CMK (cell line): ENCODE measurements around the gene RUBCN.
"Not testable (repeated sequence)": the region's sequence is repeated elsewhere in the genome, so short reads cannot be mapped to it uniquely, and the experiment has no call there.

ENCODE experiments used
- DNase-seq: peaks from one replicate; pipeline ENCODE4 v3.0.0-alpha.2; 2010; ENCODE audit warnings: low read depth

RUBCN gene

DNA sequence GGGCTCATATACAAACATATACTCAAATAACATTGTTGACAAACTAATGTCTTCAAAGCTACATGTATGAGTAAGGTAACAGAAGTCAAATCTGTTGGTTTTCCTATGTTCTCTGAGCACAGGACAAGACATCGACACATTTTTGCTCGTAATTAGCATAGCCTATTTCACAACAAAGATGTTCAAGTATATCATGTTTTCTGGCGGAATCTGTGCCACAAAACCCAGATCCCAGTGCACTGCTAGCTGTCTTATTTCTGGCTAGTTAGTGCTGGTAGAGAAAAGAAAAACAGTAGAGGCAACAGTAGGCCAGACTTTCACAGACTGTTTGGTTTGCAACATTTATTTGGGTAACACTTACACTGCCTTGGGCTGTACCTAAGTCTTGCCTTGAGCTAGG lies 51.2 kb downstream of the RUBCN start:
- no peak for DNase-seq

GRCh38 chr3:197683191-197683590 lies 53.5 kb downstream of the RUBCN start:
- DNase-seq, result no peak

- no peak for DNase-seq
Measured at GRCh38 chr3:197682713-197683112, 54.0 kb downstream of the RUBCN start.

DNA sequence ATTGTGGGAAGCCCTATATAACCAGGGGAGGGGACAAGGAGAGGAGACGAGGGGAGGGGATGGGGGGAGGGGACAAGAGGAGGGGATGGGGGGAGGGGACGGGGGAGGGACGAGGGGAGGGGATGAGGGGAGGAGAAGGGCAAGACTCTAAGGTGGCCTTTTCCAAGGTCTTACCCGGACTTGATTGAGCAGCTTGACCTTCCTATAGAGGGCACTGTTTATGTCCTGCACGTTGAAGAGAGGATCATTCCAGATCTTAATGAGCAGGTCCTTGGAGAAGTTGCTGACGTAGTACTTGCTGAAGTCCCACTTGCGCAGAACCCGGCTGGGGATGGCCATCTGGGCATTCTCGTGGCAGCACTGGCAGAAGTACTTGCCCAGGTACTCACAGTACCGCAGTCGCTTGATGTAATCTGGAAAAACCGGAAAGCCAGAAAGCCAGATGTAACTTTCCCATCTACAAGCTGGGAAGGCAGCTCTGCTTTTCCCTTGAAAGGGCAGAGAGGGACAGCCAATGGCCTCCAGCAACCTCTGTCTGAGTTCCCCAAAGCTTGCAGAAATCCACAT lies 55.7 kb downstream of the RUBCN start:
- DNase-seq, result no peak

- no peak for DNase-seq
Measured at GRCh38 chr3:197675951-197676350, 60.8 kb downstream of the RUBCN start.

DNA sequence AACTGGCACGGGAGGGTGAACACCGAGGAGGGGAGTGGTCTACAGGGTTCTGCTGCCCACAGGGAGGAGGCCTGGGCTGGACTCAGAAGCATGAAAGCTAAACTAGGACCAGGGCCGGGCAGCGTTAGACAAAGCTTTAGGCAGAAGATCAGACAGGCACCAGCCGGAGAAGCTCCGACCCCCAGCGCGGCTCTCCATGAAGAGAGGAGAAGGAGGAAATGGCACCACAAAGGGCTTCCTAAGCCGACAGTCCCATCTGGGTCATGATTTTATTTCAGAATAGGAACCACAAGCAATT lies 61.2 kb downstream of the RUBCN start:
- no peak for DNase-seq

DNA sequence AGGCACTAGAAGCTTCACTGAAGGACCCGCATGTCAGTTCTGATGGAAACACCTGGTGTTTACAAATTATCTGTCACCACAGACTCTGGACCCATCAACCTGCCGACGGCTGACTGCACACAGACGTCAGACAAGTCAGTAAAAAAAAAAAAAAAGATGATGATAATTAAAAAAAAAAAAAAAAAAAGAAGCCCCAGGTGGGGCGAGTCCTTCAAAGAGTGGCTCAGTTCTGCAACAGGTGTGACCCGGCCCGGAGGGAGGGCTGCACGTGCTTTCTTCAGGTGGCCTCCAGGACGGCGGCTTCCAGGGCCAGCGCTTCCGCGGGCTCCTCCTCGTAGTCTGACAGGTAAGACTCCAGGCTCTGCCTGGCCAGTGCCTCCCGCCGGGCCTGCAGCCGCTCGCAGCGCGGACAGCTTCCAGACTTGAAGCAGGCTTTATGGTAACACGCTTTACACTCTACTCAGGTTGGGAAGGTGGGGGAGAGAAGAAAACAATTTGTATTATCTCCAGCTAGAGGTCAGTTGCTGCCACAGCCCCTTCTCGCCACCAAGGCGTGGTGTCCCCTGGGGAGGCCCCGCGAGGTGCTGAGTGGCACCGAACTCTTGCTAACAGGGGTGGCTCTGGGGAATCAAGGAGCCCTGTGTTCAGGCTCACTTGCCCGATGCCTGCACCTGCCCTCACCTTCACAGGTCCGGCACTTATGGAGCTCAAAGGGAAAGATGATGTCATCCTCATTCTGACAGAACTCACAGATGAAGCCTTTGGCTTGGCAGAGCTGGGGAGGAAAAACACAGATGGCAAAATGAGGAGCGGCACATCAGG lies 61.8 kb downstream of the RUBCN start:
- no peak for DNase-seq

DNA sequence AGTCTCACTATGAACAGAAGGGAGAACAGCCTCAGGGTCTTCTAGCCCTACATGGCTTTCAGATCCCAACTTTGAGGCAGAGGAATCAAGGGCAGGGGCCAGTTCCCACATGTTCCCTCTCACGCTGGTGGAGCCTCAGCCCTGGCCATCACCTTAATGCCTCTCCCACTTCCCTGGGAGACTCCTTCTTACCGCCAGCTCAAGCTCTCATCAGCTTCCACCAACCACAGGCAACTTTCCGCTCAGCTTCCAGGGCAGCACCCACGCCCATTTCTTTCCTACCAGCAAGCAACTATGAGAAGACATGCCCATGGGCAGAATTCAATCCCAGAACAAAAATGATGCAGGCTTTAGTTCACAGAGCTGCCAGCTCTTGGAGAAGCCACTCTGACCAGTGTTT lies 63.5 kb downstream of the RUBCN start:
- DNase-seq, result no peak

- DNase-seq, result no peak
Measured at GRCh38 chr3:197670361-197670760, 66.3 kb downstream of the RUBCN start.

DNA sequence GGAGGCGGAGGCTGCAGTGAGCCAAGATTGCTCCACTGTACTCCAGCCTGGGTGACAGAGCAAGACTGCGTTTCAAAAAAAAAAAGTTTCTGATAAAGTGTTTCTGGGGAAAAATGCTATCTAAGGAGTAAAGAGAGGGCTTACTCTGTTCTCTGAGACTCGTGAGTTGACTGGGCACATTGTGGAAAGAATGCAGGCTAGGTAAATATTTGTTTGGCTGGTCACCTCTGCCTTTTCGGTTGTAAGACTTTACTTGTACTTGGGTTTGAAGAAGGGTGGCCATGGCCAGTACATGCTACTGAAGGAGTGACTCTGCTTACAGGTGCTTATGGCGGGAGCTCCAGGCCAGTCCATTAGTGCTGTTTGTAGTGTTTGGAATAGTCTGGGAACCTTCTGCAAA lies 68.7 kb downstream of the RUBCN start:
- DNase-seq, result no peak

GRCh38 chr3:197667293-197667692 lies 69.4 kb downstream of the RUBCN start:
- not testable (repeated sequence) for DNase-seq

- DNase-seq, result not testable (repeated sequence)
Measured at GRCh38 chr3:197666221-197666842, 70.4 kb downstream of the RUBCN start.

- DNase-seq, result not testable (repeated sequence)
Measured at GRCh38 chr3:197665549-197665948, 71.2 kb downstream of the RUBCN start.

- DNase-seq, result not testable (repeated sequence)
Measured at GRCh38 chr3:197665142-197665491, 71.6 kb downstream of the RUBCN start.

GRCh38 chr3:197664414-197665141 lies 72.1 kb downstream of the RUBCN start:
- DNase-seq, result not testable (repeated sequence)

- not testable (repeated sequence) for DNase-seq
Measured at GRCh38 chr3:197663367-197664140, 73.2 kb downstream of the RUBCN start.

DNA sequence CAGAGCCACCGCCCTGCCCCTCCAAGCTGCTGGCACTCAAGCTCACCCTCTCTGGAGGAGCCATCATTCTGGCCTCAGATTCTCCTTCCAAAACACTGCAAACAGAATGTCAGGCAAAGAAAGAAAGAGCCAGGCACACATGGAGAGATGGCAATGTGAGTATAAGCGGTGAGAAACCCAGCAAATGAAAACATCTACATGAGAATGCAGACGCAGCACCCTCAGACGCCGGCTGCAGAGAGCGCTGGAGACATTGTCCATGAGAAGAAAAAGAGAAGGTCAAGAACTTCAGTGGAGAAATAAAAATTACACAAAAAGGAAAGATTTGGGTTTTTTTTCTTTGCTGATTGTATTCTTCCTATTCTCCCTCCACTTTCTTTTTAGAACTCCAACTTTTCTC lies 74.4 kb downstream of the RUBCN start:
- not testable (repeated sequence) for DNase-seq

GRCh38 chr3:197661874-197662273 lies 74.8 kb downstream of the RUBCN start:
- not testable (repeated sequence) for DNase-seq

DNA sequence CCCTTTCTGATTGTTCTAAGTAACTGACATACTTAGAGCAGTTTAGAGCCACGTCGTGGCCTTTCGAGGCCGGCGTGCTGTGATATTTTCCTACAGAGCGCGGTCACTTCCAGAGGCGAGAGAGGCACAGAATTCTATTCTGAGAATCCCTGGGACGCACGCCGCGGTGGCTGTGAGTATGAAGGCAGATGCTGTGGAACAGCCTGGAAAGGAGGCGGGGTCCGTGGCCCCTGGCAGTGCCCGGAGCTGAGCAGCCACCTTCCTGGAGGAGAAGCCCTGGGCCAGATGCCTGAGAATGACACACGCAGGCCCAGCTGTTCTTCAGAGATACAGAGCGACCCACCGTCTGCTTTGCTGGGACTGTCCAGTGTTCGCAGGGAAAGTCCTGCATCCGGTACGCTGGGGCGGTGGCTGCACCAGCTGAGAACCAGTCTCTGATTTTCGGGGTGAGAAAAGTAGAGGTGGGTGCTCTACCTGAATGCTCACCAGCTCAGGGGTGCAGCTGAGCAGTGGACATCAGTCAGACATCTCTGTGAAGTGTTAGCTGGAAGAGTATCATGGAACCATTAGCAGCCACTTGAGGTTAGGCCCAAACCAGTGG lies 75.4 kb downstream of the RUBCN start:
- not testable (repeated sequence) for DNase-seq

GRCh38 chr3:197659701-197660100 lies 77.0 kb downstream of the RUBCN start:
- DNase-seq, result not testable (repeated sequence)

DNA sequence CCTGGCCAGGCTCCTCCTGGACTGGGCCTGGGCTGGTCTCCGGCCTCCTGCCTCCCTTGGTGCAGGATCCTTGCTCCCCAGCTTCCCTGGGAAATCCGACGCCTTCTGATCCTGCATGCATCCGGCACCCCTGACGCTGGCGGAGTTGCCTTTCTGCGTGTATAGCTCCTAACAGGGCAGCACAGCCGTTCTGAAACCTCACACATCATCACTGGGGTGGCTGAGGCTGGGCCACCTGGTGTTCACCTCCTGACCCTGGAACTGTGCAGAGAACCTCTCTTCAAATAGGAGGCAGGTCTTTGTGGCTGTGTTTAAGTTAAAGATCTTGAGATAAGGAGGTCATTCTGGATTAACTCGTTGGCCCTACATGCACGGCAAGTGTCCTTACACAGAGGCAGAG lies 77.6 kb downstream of the RUBCN start:
- DNase-seq, result not testable (repeated sequence)

DNA sequence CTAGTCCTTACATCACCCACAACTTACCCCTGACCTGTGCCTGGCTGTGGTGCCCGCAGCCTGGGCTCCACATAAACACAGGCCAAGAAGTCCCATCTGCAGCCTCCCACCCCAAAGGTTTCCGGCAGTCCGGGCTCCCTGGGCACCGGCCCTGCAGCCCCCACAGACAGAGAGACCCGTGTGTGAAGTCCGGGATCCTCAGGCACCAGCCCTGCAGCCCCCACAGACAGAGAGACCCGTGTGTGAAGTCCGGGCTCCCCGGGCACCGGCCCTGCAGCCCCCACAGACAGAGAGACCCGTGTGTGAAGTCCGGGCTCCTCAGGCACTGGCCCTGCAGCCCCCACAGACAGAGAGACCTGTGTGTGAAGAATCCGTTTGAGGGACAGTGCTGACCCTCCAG lies 78.0 kb downstream of the RUBCN start:
- DNase-seq, result not testable (repeated sequence)
